ENCODE measurements around the gene SCD.

SCD gene

DNA sequence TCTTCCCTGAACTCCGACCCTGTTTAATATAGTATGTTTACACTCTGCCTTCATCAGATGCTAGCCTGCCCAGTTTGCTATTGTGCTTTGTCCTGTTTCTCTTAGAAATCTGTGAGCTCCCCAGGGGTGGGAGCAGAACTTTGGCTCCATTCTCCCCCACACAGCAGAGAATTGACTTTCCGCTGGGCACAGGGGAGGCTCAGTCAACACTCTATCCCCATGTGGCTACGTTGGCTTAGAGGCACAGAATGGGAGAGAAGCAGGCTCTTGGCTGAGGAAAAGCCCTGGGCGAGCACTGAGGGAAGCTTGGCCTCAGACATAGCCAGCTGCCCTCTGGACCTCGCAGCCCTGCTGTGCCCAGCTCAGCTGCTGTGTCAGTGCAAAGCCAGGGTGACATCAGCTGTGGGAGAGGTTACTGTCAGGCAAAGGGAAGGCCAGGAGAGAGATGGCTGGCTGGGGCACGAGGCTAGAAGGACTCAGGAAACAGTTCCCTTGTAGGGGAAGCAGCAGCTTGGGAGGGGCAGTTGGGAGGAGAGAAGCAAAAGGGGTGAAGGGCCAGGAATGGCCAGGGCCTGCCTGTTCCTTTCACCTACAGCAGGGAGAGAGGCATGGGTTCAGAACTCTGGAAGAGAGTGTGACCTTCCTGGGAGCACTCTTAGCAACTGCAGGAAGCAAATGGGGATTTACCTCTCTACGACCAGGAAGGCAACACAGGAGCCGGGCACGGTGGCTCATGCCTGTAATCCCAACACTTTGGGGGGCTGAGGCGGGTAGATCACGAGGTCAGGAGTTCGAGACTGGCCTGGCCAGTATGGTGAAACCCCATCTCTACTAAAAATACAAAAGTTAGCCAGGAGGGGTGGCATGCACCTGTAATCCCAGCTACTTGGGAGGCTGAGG is 5.8 kb upstream of the SCD start:
- DNase-seq = no peak

DNA sequence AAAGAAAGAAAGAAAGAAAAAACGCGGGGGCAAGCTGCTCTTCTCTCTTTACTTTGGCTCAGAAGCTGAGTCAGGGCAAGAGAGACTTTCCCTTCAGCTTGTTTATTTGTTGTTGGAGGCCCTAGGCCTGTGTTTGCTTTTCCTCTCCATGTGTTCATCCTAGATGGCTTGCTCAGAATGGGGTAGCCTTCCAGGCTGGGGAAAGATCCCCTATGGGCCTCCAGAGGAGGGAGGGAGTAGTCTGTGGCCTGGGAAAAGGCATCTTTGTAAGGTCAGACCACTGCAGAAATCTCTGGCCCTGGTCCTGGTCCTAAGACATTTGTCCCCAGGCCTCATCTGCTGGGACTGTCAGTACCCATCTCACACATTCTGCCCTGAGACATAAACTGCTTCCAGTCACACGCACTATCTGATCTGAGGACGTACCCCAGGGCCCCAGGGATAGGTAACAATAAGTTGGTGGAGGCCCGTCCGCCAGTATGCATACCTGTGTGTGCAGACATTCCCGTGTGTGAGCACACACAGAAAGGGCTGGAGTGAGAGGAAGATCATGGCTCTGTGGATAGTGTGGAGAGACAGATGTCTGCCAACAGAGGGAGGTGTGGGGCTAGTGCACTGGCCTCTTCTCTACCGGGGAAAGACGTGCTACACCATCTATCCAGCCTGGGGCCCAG is 4.9 kb upstream of the SCD start:
- DNase-seq = peak; percentile 1

DNA sequence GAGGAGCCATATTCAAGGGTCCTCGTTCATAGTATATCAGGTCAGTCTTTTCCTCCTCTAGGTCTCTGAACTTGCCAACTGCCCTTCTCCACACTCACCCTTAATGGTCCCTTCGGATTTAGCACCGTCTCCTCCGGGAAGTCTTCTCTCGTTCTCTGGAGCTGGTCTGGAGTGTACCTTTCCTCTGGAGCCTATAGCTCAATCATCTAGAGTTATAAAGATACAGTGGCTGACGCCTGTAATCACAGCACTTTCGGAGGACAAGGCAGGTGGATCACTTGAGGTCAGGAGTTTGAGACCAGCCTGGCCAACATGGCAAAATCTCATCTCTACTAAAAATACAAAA is 4.4 kb upstream of the SCD start:
- no peak for DNase-seq

DNA sequence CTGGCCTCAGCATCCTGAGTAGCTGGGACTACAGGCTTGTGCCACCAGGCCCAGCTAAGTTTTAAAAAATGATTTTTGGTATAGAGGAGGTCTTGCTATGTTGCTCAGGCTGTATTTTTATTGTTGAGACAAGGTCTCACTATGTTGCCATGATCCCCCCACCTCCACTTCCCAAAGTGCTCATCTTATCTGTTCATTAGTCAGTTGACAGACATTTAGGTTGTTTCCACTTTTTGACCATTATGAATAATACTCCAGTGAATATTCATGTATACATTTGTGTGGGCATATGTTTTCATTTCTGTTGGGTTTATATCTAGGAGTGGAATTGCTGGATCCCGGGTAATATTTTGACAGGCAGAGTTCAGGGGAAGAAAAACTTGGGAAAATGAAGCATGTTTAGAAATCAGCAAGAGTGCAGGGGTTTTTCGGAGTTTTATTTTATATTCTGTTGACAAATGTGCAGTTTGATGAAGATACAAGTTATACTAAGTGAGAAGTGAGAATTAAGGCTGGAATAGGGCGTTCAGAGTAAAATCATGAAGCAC is 2.7 kb upstream of the SCD start:
- DNase-seq = no peak

DNA sequence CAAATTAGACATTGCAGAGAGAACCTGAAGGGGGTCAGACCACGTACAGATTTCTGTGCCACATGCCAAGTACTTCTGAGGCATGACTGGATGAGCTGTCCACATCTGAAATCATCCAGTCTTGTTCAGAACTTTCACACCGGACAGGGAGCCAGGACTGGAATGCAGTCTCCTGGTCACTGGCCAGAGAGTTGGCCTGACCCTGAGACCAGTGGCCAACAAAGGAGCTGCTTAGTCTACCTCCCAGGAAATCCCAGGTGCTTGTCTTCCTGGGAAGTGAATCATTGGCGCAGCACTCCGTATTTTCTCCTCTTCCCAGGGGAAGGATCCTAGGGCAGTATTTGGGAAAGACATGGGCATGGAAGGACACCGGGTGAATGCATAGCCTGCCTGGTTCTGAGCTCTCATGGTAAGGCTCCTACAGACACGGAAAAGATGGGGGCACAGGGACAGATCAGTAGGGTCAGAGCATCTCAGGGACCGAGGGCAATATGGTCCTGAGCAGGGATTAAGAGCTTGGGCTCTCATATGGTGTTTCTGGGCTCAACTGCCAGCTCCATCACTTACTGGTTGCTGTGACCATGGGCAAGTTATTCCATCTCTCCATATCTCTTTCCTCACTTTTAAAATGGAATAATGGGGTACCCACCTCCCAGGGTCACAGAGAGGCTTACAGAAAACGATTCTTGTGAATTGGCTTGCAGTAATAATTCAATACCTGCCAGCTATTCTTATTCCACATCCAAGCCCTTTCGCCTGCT is 1.3 kb upstream of the SCD start:
- no peak for DNase-seq

DNA sequence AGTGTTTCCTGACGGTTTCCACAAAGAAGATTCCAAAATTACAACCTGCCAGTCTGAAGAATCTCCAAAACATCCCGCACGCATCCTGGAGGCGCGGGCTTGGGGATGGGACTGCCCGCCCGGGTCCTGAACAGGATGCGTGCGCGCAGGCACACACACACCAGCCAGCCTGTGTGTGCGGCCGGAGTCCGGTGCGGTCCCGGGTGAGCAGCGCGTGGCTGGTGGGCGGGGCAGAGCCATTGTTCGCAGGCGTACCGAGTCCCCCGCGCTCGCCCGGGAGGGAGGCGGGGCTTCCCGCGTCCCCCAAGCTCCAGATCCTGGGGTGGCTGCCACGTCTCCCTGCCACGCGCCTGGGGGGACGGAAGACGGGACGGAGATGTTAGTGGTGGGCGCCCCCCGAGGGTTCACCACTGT is 675 bp upstream of the SCD start:
- DNase-seq = peak; percentile 15

DNA sequence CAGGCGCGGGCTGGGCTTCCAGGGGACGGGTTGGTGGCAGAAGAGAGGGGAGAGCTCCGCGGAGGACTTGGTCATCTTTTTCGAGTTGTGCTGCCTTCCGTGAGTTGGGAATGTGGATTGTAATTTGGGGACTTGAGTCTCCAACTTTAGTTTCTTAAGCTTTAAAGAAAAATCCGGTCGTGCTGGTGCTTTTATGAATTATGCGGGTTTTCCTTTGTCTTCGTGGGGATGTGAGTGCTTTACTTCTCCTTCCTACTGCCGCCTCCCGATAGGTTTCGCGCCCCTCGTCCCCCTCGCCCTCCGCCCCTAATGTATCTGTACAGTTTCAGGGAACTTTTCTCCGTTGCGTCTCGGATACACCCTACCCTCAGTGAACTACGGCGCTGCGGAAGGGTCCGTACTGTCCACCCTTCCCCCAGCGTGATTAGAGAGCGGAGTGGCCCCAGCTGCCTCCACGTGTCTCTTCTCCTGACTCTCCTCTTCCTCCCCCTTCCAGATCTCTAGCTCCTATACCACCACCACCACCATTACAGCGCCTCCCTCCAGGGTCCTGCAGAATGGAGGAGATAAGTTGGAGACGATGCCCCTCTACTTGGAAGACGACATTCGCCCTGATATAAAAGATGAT is 649 bp downstream of the SCD start:
- DNase-seq = peak; percentile 2

DNA sequence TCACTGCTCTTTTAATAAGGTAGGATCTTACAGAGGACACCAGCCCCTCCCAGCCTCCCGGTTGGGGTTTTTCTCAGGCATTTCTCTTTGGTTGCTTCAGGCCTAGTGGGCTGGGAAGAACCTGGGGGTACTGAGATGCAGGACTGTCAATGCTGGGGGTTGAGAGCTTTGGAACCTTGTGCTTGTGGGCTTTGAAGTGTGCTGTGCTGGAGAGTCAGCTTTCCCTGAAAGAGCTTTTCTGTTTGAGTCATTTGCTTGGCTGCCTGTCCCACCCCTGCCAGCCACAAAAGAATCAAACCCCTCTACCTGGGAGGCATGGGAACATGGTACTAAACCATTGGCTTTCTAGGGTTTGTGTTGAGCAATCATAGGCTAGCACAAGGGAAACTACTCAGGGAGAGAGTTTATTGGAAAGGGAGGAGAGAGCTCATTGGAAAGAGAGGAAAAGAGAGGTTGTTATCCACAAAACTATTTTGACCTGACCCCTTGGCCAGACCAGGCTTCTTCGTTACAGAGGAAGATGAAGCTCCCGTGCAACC is 1.4 kb downstream of the SCD start:
- DNase-seq = no peak

DNA sequence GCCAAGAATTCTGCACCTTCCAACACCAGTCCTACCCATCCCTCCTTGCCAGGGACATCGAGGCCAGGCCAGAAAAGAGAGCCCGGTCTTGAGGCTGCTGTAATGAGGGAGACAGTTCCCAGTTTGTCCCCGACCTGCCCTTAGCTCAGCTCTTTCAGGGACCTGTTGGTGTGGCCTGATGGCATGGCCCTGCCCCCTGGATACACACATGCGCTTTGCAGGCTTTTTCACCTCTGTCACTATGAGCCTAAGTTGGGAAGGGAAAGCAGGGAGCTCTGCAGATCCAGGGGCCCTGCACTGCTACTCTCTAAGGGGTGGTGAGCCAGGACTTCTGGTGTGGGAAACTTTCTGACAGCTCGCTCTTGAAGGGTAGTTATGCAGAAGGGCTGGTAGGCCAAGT is 2.1 kb downstream of the SCD start:
- DNase-seq = no peak

DNA sequence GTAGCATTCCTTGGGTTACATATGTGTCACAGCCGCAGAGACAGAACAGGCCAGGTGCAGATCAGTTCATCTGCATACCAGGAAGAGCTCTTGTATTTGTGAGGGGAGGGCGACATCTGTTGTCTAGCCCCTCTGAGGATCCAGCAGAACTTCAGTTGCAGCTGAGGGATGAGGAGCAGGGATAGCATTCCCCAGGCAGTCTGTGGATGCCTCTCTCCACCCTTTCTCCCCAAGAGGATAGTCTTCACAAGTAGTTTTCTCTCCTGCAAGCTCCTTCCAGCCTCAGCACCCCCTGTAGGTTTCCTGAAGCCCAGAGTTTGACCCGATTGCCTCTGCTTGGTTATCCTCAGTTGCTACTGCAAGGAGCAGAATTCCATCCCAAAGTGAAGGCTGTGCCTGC is 2.6 kb downstream of the SCD start:
- peak; percentile 2 for DNase-seq

DNA sequence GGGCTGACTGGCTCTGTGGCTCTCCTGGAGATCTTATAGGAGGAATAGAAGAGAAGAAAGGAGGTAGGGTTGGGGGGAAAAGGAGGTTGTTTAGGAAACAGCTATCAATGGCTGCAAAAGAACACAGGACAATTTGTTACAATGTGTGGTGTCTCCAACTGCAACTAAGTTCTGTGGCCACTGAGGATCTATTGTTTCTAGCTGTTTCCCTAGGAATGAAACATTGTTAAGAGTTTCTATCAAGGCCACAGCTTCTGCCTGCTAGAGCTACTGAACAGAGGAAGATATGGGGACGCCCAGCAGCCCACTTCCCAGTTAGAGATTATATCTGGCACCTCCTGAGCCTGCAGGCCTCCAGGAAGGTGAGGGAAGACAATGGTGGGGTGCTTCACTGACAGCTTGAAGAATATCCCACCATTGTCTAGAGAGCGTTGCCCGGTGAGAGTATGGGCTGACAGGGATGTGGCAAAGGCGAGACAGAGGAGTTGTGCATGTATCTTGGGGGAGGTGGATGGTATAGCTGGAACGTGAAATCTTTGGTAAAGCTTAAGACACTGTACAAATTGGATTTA is 4.0 kb downstream of the SCD start:
- DNase-seq = no peak

DNA sequence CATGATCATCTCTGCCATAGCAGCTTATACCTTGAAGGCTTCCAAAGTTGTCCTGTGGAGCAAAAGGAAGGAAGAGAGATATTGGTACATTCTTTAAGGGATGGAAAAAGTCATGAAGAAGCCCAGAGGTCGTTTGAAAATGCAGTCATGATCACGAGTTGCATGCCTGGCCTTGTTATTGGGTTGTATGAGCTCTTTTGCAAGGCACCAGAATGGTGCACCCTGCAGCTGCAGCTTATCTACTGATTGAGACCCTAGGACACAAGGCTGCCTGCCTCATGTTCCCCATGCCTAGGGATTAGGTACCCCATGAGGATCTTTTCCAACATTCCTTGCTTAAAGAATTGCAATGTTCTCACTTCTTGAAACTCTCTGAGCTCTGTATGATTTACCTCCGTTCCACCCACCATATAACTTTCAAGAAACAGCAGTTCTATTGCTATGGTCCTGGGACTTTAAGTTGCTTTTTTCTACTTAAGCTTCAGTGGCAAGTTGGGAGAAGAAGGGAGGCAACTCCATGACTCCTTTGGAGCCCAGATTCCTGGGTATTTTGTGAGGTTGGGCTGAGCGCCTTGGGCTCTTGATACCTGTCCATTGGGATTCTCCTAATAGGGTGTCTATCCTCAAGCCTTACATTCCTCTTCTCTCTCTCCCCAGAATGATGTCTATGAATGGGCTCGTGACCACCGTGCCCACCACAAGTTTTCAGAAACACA is 6.9 kb downstream of the SCD start:
- no peak for DNase-seq

DNA sequence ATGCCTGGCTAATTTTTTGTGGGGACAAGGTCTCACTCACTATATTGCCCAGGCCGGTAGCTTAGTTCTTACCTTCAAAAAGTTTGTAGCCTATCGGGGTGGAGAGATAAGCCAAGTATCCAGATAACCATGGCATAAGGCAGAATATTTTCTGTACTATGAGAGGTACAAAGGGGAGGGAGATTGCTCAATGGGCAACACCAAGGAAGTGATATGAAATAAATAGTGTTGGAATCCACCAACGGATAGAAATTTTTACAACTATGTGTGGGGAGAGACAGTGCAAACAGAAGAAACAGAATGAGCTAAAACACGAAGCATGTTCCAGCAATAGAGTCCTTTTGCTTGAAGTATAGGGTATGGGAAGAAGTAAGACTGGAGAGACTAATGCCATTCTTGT is 8.1 kb downstream of the SCD start:
- DNase-seq = no peak

DNA sequence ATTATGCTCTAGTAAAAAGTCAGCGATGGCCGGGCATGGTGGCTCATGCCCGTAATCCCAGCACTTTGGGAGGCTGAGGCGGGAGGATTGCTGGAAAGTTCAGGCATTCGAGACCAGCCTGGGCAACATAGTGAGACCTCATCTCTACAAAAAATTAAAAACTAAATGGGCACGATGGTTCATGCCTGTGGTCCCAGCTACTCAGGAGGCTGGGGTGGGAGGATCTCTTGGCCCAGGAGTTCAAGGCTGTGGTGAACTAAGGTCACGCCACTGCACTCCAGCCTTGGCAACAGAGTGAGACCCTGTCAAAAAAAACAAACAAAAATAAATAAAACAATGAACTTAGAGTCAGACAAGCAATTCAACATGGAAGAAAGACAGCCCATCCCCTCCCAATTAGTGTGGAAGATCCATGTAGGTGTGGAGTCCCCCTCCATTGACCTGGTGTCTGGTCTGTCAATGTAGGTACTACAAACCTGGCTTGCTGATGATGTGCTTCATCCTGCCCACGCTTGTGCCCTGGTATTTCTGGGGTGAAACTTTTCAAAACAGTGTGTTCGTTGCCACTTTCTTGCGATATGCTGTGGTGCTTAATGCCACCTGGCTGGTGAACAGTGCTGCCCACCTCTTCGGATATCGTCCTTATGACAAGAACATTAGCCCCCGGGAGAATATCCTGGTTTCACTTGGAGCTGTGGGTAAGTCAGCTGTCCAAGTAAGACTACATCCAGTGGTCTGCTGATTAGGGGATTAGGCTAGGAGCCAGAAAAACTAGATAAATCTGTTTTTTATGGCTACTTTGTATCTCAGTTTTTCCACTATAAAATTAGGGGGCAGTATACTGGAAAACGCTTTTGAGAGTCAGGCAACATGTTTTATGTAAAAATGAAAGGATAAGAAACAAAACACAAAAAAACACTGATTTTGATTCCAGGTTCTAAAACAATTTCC is 9.3 kb downstream of the SCD start:
- no peak for DNase-seq

DNA sequence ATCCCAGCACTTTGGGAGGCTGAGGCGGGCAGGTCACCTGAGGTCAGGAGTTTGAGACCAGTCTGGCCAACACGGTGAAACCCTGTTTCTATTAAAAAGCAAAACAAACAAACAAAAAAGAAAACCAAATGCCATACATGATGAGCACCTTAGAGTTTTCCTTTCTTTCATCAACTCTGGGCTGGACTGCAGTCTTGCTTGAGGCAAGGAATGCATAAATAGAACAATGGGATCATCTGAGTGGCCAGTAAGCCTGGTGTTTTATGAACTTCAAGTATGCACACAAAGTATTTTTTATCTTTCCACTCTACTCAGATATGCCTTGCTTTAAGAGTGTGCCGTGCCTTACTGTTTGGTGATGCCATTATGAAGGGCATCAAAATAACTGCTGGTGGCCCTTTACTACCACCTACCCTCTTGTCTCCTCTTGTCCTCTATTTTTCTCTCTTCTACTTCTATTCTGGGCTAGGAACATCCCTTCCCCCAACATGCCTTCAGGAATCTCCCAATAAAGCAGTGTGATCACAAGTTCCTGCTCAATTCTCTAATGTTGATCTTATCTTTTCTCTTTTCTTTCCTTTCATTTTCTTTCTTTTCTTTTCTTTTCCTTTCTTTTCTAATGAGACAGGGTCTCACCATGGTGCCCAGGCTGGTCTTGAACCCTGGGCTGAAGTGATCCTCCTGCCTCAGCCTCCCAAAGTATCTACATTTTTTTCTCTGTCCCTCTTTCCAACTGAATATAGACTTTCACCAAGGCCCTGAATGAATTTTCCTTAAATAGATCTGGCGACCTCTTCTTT is 10.2 kb downstream of the SCD start:
- no peak for DNase-seq

DNA sequence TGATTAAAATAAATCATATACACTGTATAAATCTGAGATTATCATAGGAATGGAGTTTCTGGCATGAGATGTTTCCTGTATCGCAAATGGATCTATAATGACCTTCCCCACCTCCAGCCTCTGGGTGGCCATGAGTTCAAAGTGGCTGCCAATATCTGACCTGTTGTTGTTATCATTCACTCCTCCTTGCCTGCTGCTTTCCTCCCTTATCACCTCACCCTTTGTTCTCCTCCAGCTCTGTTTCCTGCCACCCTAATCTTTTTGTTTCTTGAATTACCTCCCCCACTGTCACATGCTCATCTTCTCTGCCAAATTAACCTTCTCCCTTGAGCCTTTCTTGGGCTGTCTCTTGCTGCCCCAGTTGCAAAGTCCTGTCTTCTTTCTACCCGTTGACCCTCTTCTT is 12.0 kb downstream of the SCD start:
- no peak for DNase-seq

DNA sequence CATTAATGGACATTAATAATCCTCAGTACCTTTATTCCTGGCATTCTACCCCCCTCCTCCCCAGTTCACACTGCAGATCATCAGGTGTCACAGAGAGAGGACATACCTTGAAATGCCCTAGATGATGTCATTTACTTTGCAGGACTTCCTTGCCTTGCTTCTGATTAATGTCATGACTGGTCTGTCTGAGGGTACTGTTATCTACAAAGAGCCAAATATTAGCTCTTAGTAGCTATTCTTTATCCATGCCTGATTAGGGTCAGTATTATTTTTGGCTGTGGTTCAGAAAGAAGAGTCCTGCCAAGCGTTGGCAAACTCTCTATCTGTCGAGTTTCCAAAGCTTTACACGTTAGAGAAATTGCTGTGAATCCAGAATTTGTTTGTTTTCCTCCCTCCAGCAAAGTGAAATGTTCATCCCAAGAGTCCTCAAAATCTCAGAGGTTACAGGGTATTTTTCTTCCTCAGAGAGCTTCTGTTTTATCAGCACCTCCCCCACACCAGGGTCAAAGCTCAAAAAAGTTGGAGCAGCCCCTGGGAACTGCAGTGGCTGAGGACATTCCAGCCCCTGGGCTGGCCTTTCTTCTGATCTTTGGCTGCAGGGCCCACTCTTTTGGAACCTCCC is 12.6 kb downstream of the SCD start:
- DNase-seq = no peak

DNA sequence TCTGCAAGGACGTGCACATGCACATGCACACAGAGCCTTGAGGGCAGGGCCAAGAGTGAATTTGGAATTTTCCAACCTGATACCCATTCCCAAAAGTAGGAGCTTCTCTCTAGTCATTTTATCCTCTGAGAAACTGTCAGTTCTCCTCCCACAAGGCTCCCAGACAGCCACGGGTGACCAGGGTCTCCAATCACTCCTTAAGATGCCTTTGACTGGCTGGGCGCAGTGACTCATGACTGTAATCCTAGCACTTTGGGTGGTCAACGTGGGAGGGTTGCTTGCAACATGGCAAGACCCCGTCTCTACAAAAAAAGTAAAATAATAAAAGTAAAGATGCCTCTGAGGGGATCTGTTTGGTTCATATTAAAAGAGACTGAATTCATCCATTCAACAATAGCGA is 13.2 kb downstream of the SCD start:
- no peak for DNase-seq

Measured in NCI-H526 treated with DMSO at 0.1 percent for 48 hours (cell line).